Sigmoid colon (tissue), 4 donors: Measurements from ENCODE around the gene TMEM181.
"Not testable (repeated sequence)": the region's sequence is repeated elsewhere in the genome, so short reads cannot be mapped to it uniquely, and the experiment has no call there.

Experiments
- CTCF ChIP-seq, 4 experiments: fragments of 450-650 bp in 3 of 4; fragments of 200-600 bp in 1 of 4; IDR thresholded peaks; one replicate each; pipeline ENCODE4 v1.5.1; 2016 to 2019; ENCODE audit warnings: antibody characterized with exemption in 4 of 4, mild to moderate bottlenecking in 3 of 4, moderate library complexity in 2 of 4
- EP300 ChIP-seq, 4 donors: sonication (generic); formaldehyde crosslinking; IDR thresholded peaks; one replicate each; pipeline ENCODE4 v1.6.1; 2017; ENCODE audit warnings: antibody characterized with exemption in 4 of 4
- POLR2AphosphoS5 ChIP-seq, 4 donors: sonication (generic); formaldehyde crosslinking; IDR thresholded peaks; one replicate each; pipeline ENCODE4 v1.6.1; 2017; ENCODE audit warnings: antibody characterized with exemption in 4 of 4

- TF ChIP-seq EP300, CTCF, POLR2AphosphoS5 (IDR thresholded peaks at IDR 0.05): not testable (repeated sequence)
Measured at GRCh38 chr6:158677094-158677493, 117.2 kb downstream of the TMEM181 start.
